ENCODE measurements around the gene AOPEP.

DNA sequence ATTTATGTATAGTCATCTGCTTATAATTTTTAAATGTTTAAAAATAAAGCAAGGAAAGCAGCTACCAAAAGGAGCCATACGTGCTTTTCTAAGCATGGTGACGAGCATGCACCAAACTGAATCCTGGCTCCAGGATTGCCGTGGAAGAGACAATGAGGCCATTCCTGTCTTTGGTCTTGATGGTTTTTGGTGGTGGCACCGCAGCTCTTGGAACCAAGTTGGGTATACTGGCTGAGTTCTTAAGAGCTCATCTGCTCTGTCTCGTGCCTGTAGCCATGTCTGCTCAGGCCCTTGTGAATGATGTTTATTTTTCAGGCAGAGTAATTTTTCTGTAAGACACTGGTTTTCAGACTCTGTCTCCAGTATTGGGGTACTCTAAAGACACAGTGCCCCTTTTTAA is 345.0 kb downstream of the AOPEP start:
- TF ChIP-seq CREB1 (CRISPR knock-in tag; IDR thresholded peaks at IDR 0.05): no peak
- TF ChIP-seq RORB (CRISPR knock-in tag; IDR thresholded peaks at IDR 0.05): no peak
- TF ChIP-seq, protein P1, sequence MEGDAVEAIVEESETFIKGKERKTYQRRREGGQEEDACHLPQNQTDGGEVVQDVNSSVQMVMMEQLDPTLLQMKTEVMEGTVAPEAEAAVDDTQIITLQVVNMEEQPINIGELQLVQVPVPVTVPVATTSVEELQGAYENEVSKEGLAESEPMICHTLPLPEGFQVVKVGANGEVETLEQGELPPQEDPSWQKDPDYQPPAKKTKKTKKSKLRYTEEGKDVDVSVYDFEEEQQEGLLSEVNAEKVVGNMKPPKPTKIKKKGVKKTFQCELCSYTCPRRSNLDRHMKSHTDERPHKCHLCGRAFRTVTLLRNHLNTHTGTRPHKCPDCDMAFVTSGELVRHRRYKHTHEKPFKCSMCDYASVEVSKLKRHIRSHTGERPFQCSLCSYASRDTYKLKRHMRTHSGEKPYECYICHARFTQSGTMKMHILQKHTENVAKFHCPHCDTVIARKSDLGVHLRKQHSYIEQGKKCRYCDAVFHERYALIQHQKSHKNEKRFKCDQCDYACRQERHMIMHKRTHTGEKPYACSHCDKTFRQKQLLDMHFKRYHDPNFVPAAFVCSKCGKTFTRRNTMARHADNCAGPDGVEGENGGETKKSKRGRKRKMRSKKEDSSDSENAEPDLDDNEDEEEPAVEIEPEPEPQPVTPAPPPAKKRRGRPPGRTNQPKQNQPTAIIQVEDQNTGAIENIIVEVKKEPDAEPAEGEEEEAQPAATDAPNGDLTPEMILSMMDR (IDR thresholded peaks at IDR 0.05): no peak
- TF ChIP-seq USF2 (CRISPR knock-in tag; IDR thresholded peaks at IDR 0.05): no peak
- no peak for TF ChIP-seq SP1 (CRISPR knock-in tag; conservative IDR thresholded peaks at IDR 0.05)
- no peak for TF ChIP-seq GABPB1 (CRISPR knock-in tag; IDR thresholded peaks at IDR 0.05)
- TF ChIP-seq, protein P2, sequence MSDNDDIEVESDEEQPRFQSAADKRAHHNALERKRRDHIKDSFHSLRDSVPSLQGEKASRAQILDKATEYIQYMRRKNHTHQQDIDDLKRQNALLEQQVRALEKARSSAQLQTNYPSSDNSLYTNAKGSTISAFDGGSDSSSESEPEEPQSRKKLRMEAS (CRISPR knock-in tag; IDR thresholded peaks at IDR 0.05): no peak
- no peak for TF ChIP-seq ETV6 (CRISPR knock-in tag; IDR thresholded peaks at IDR 0.05)

Data from WTC11 (cell line).